HepG2 (cell line): ENCODE results near the gene KIAA1217. TPM values are rescaled to one million over a fixed set of nuclear protein-coding genes. Genes with fewer than 3 reads are reported as not detected.
"Not testable (repeated sequence)": the region's sequence is repeated elsewhere in the genome, so short reads cannot be mapped to it uniquely, and the experiment has no call there.

ENCODE experiments used
- ATAC-seq: fragments of 200-7000 bp; cut with Tn5 transposase; 3 replicates; pipeline ENCODE4 v1.9.1; 2020; ENCODE audit warnings: mild to moderate bottlenecking, moderate library complexity
- BruUV-seq: library from RNA; stranded (reverse); fragments of 400-500 nt; replicated peaks from 2 replicates; lab custom pipeline; 2021; lab: Mats Ljungman, UMichigan
- CTCF ChIA-PET: fragments of 300-600 bp; formaldehyde crosslinking; extraction: SDS; loops from one replicate; lab custom pipeline; 2021; ENCODE audit warnings: low total read pairs, inconsistent platforms, low intra/inter-chr PET ratio; lab: Yijun Ruan, JAX
- POLR2A ChIA-PET: fragments of 350-600 bp; sonication (Branson Sonifier 250); formaldehyde crosslinking; loops from one replicate; lab custom pipeline; 2020; ENCODE audit warnings: antibody characterized with exemption, inconsistent platforms; lab: Yijun Ruan, JAX
- DNase-seq: peaks from one replicate; pipeline ENCODE4 v3.0.0-alpha.2; 2015; ENCODE audit warnings: low spot score
- FAIRE-seq: peaks from 3 replicates; lab custom pipeline; 2011; peaks lifted over from hg19 to GRCh38; lab: Jason Lieb, UNC
- H2AFZ ChIP-seq: one replicate; pipeline ENCODE4 v1.6.1; 2011; ENCODE audit warnings: low read length, inconsistent platforms
- H3K27ac ChIP-seq: fragments of 300-600 bp; 3 replicates; pipeline ENCODE4 v1.8.0; 2011; ENCODE audit warnings: mixed run types, mild to moderate bottlenecking, mixed read lengths, low read length, inconsistent platforms; ENCODE audit not compliant: insufficient read depth; ENCODE audit errors: extremely low read length
- H3K27me3 ChIP-seq, 2 experiments: fragments of 200-600 bp in 1 of 2; 2 replicates in 1 of 2; 3 replicates in 1 of 2; pipeline versions ENCODE4 v1.6.0 to v1.8.0; 2011; ENCODE audit warnings: low read length in 2 of 2, mild to moderate bottlenecking in 2 of 2, moderate library complexity in 2 of 2, inconsistent platforms in 1 of 2; ENCODE audit not compliant: insufficient read depth in 2 of 2, control insufficient read depth in 1 of 2
- H3K36me3 ChIP-seq, 2 experiments: fragments of 200-600 bp in 1 of 2; replicated peaks in 1 of 2; 2 replicates in 1 of 2; 3 replicates in 1 of 2; pipeline versions ENCODE4 v1.5.1 to v1.8.0; 2011; ENCODE audit warnings: low read length in 2 of 2, inconsistent platforms in 1 of 2; ENCODE audit not compliant: insufficient read depth in 2 of 2, control insufficient read depth in 1 of 2
- H3K4me1 ChIP-seq: 2 replicates; pipeline ENCODE4 v1.5.1; 2012; ENCODE audit warnings: low read length, inconsistent platforms; ENCODE audit not compliant: insufficient read depth
- H3K4me2 ChIP-seq: 2 replicates; pipeline ENCODE4 v1.6.0; 2011; ENCODE audit warnings: low read depth, low read length, inconsistent platforms
- H3K4me3 ChIP-seq, 3 experiments: fragments of 200-600 bp in 1 of 3; sonication (generic), shearing (Covaris generic) in 1 of 3; replicated peaks in 1 of 3; 2 replicates each; pipeline ENCODE4 v1.5.1; 2011 to 2016; ENCODE audit warnings: low read length in 3 of 3, inconsistent platforms in 2 of 3, low read depth in 2 of 3, mild to moderate bottlenecking in 2 of 3, control low read depth in 1 of 3, mixed read lengths in 1 of 3; ENCODE audit not compliant: insufficient read depth in 1 of 3
- H3K79me2 ChIP-seq: one replicate; pipeline ENCODE4 v1.6.1; 2011; ENCODE audit warnings: low read length, inconsistent platforms; ENCODE audit not compliant: insufficient read depth
- H3K9ac ChIP-seq: 2 replicates; pipeline ENCODE4 v1.6.0; 2011; ENCODE audit warnings: mild to moderate bottlenecking, low read depth, low read length, inconsistent platforms; ENCODE audit not compliant: insufficient read depth
- H3K9me3 ChIP-seq: 2 replicates; pipeline ENCODE4 v1.5.1; 2012; ENCODE audit warnings: mild to moderate bottlenecking, low read length
- H4K20me1 ChIP-seq: 2 replicates; pipeline ENCODE4 v1.6.0; 2011; ENCODE audit warnings: inconsistent platforms, mild to moderate bottlenecking, low read length, moderate library complexity; ENCODE audit not compliant: insufficient read depth
- FOSL2 ChIP-seq: sonication (generic); formaldehyde crosslinking; IDR thresholded peaks from 2 replicates; pipeline ENCODE4 v1.4.0; 2020; ENCODE audit warnings: missing genetic modification reagents
- TOE1 ChIP-seq: sonication (generic); formaldehyde crosslinking; IDR thresholded peaks from 2 replicates; pipeline ENCODE4 v1.4.0; 2020; ENCODE audit warnings: mild to moderate bottlenecking, missing genetic modification reagents
- ZNF891 ChIP-seq: sonication (generic); formaldehyde crosslinking; IDR thresholded peaks from 2 replicates; pipeline ENCODE4 v1.5.0; 2020; ENCODE audit warnings: mild to moderate bottlenecking, missing genetic modification reagents
- WGBS: methylation state at CpG from one replicate; pipeline ENCODE4 v1.1.6; 2017; ENCODE audit warnings: low lambda C conversion rate; 5-methylcytosine and 5-hydroxymethylcytosine counted together
- in situ Hi-C: cut with HindIII; loops from 2 replicates; pipeline ENCODE4 v1.10.0; 2017; ENCODE audit warnings: low pct_unique_long_range_greater_than_20kb; ENCODE audit not compliant: extremely low pct_ligation_motif_present
- intact Hi-C: fragments of 100-400 bp; cut with micrococcal nuclease; formaldehyde crosslinking; loops from one replicate; pipeline ENCODE4 v1.10.0; 2022; ENCODE audit not compliant: unreplicated experiment
- polyA plus RNA-seq, 8 experiments: library from polyadenylated mRNA; depleted of rRNA in 3 of 8; stranded (reverse) in 7 of 8; unstranded in 1 of 8; fragments of >200 nt; fragmentation: Illumina TruSeq in 4 of 8; extraction: Trizol in 4 of 8; gene quantifications; 2 replicates each; pipeline versions ENCODE4 v1.2.1 to v1.2.3, GENCODE V29; 2011 to 2016; ENCODE audit warnings: low read depth in 4 of 8, missing spikeins in 1 of 8, mixed read lengths in 1 of 8; ENCODE audit not compliant: insufficient read depth in 1 of 8
- total RNA-seq, 5 experiments: library from RNA; depleted of rRNA; stranded (reverse); fragments of >200 nt; fragmentation: Illumina TruSeq; extraction: Trizol; gene quantifications; 2 replicates each; pipeline ENCODE4 v1.2.3, GENCODE V29; 2016; ENCODE audit warnings: low read depth in 1 of 5

The KIAA1217 gene
- total and polyA plus RNA-seq, 2 of the 13 experiments (the other 11 are each of a cell fraction or from before 2014, with no cell fraction given), result 4.6 to 10.9 TPM

DNA sequence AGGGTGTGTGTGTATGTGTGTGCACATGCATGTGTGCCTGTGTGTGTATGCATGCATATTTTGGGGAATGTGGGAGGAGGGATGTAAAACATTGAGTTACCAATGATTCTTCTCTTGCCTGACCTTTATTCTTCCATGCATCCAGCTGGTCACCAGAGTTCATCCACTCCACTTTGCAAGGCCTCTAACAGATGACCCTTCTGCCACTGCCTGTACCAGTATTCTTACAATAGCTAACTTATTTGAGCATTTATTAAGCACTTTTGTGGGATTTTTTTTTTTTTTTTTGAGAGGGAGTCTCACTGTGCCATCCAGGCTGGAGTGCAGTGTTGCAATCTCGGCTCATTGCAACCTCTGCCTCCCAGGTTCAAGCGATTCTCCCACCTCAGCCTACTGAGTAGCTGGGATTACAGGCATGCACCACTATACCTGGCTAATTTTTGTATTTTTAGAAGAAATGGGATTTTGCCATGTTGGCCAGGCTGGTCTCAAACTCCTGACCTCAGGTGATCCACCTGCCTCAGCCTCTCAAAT is 233.8 kb downstream of the KIAA1217 start:
- ATAC-seq, result peak; percentile 74
- Histone ChIP-seq H3K27ac (peak overlapping the region; percentile 9), H3K4me2 (peak overlapping the region; percentile 32; the same call in 1 of the 2 replicates), H3K4me1 (peaks cover 22% of the 10 kb centered on the region)
- BruUV-seq, DNase-seq, H3K79me2 ChIP-seq, in situ Hi-C loops, H4K20me1 ChIP-seq, H3K27me3 ChIP-seq, H3K4me3 ChIP-seq, H3K36me3 ChIP-seq, H2AFZ ChIP-seq, H3K9me3 ChIP-seq, H3K9ac ChIP-seq, CTCF ChIA-PET, intact Hi-C loops: not testable (repeated sequence)
- POLR2A ChIA-PET, result interaction anchor here (1.8 kb wide), 1 partner anchor 23 kb away, joined by 8 read pairs; no protein-coding TSS in a partner anchor
- FAIRE-seq, result peak; percentile 28
- WGBS, result 61% methylated on average over 2 of the region's 2 CpGs

DNA sequence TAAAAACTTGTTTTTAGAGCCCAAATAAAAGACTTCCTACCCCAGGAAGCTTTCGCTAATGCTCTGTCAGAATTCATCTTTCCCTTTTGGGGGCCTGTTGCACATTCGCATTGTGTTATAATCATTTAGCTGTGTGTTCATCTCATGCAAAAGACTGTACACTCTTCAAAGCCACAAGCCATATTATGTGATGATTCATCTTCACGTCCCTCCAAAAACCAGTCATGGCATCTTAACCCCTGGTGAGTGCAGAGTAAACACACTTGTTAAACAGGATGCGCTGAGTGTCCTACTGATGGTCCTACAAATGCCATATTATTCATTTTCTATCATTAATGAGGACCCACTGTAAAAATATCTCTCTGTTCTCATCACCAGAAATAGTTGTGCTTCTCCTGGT is 235.4 kb downstream of the KIAA1217 start:
- H3K79me2 ChIP-seq, result no peaks in the 10 kb centered on the region
- ChIA-PET POLR2A (no interaction called here), CTCF (no interaction called here)
- ATAC-seq (no peak), DNase-seq (no peak), FAIRE-seq (no peak)
- H3K36me3 ChIP-seq, result peaks cover 1 to 9% of the 10 kb centered on the region in 2 experiments; a peak in 2 of 5 replicates
- H3K4me3 ChIP-seq, result no peak overlapping the region
- no peak overlapping the region for H3K9ac ChIP-seq
- BruUV-seq, result no TSS peak
- peaks cover 22% of the 10 kb centered on the region for H3K4me1 ChIP-seq
- no peak overlapping the region for H3K4me2 ChIP-seq
- TF ChIP-seq FOSL2 (0 out of 2 replicates have a peak, but pooled peaks have one; percentile 8), ZNF891 (no peak), TOE1 (no peak)
- no peaks in the 10 kb centered on the region for H4K20me1 ChIP-seq
- in situ Hi-C loops (no loop called here), intact Hi-C loops (no loop called here)
- no peaks in the 10 kb centered on the region for H3K9me3 ChIP-seq
- H3K27me3 ChIP-seq, result no peaks in the 10 kb centered on the region
- 92% methylated on average over 4 of the region's 4 CpGs for WGBS
- no peak overlapping the region for H2AFZ ChIP-seq
- no peak overlapping the region for H3K27ac ChIP-seq

DNA sequence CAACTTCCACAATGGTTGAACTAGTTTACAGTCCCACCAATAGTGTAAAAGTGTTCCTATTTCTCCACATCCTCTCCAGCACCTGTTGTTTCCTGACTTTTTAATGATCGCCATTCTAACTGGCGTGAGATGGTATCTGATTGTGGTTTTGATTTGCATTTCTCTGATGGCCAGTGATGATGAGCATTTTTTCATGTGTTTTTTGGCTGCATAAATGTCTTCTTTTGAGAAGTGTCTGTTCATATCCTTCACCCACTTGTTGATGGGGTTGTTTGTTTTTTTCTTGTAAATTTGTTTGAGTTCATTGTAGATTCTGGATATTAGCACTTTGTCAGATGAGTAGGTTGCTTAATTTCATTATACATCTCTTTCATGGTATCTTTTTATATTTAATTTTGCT is 237.0 kb downstream of the KIAA1217 start:
- H3K4me2 ChIP-seq, H3K9ac ChIP-seq, H2AFZ ChIP-seq, POLR2A ChIA-PET, H3K9me3 ChIP-seq, in situ Hi-C loops, H3K4me3 ChIP-seq, H3K27me3 ChIP-seq, H3K27ac ChIP-seq, H3K79me2 ChIP-seq, H3K36me3 ChIP-seq, H4K20me1 ChIP-seq, ATAC-seq, DNase-seq, intact Hi-C loops, BruUV-seq, CTCF ChIA-PET, FAIRE-seq: not testable (repeated sequence)
- 93% methylated on average over 2 of the region's 2 CpGs for WGBS
- H3K4me1 ChIP-seq, result peaks cover 22% of the 10 kb centered on the region
